HG02884 (cell line): ENCODE data around the gene TMEM196.

Experiments
- ATAC-seq: cut with Tn5 transposase; IDR thresholded peaks from one replicate; pipeline ENCODE4 v1.9.1; 2021; ENCODE audit warnings: mild to moderate bottlenecking, moderate library complexity; ENCODE audit not compliant: unreplicated experiment

TMEM196 gene

DNA sequence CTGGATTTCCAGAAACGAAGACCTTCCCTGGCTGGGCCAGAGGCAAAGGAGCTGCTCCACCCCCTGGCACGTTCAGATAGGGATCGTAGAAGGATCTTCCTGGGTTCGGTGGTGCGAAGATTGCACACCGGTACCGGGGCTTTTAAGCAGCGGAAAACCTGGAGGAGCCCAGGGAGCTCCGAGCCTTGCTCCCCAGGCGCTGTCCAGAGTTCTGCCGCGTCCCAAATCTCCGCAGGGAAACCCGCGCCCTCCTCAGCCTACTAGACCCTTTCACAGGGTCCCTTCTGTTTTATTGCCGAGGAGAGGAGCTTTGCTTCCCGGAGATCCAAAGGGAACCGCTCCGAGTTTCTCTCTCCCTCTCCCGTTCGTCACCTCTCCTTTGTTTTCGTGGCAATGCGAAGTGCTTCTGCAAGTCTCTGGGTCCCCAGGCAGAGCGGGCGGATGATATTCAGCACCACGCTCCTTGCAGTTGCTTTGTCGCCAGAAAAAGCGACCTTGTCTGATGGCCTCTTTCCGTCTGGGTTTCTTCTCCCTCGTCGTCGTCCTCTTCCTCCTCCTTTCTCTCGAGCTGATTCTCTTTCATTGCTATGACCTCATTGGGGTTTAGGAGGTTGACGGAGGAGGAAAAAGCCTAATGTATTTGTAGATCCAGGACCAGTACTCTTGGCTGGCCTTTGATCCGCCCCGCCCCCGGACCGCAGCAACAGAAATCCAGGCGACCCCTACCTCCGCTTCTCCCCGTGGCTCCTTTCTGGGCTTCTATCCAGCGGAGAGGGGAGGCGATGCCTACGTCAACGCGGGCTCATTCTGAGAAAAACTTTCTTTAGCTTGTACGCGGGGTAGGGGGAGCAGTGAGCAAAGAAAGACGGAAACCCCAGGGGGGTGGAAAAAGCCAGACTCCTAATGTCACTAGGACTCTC, at the start of gene TMEM196:
TSS of gene TMEM196 (minus strand) at position 777 of the 920 bp plus-strand sequence. CDS start 921 bp downstream, outside the sequence.
- no peak for ATAC-seq

DNA sequence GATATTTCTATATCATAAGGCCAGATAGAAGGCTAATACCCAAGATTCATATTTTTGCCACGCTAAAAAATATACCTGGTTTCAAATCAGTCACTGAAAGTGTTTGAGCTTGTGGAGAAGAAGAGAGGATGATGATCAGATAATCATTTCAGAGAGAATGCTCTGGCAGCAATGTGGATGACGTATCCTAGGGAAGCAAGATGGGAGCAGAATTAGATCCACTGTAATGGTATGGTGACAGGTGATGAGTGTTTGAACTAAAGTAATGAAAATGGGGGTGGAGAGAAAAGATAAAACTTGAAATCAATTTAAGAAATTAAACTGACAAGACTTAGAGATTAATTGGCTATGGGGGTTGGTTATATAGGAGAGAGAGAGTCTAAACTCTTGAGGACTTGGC, 42.7 kb upstream of the TMEM196 start:
- ATAC-seq, result no peak

DNA sequence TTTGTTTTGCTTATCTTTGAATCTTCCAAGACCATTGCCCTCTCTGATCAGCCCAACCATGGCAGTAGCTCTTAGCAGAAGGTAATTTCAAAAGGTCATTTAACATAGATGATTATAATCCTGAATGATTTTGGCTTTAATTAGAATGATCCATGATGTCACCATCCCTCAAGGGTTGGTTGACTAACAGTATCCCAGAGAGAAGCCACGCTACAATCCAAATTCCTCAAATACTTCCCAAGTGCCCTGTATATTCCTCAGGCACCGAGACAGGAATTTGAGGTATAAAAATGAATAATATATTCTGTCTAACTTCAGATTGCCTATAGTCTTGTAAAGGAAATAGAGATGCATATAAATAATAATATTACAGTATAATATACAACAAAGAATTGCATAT, 42.1 kb upstream of the TMEM196 start:
- no peak for ATAC-seq

DNA sequence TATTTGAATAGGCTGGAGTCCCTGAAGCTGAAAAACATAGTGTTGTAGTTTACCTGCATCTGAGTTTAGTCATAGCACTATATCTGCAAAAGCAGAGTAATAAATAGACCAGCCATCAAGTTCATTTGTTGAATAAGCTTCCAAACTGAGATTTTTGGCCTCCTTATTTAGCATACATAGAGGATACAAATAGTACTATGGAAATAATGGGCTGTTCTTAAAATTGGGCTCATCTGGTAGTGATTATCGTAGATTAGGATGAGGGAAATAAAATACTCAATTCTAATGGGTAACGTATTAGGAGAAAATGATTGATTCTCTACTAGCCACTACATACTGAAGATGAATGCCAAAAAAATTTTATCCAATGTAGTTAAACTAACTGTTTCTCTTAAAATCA, 41.4 kb upstream of the TMEM196 start:
- ATAC-seq, result no peak

DNA sequence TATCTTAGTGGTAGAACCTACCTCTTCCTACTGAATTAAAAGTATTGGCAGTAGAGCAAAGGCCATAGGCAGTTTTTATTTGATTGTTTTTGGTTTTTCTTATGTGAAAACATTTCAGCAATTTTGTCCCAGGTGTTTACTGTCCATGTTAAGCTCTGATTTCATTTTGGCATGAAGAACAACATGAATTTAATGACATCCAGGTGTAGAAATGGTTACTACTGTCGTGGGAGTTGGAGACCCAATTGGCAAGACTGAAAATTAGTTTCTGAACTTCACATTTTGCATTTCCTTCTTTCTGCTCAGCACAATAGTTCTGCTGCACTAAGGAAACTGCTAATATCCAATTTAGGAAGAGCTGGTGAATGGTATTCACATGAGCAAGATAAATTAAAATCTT, 38.0 kb upstream of the TMEM196 start:
- ATAC-seq, result no peak

DNA sequence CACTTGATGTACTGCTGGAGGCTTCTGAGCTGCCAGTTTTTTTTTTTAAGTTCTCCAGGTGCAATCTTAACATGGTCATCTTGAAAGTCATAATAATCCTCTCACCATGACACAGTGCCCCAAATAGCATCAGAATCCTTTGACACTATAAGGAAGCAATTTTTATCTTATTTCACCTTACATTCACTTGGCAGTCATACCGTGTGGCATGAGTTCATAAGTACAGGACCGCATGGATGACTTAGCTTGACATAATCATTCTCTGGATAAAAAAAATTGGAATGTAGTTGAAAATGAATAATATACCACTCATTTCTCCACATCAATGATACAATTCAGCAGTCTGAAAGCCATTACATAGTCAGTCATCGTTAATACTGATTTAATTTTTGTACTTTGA, 25.6 kb upstream of the TMEM196 start:
- ATAC-seq, result no peak

DNA sequence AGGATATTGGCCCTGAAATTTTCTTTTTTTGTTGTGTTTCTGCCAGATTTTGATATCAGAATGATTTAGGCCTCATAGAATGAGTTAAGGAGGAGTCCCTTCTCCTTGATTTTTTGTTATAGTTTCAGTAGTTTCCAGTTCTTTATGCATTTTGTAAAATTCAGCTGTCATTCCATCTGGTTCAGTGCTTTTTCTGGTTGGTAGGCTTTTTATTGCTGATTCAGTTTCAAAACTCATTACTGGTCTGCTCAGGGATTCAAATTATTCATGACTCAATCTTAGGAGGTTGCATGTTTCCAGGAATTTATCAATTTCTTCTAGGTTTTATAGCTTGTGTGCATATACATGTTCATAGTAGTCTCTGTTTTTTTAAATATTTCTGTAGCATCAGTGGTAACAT, 10.1 kb upstream of the TMEM196 start:
- ATAC-seq, result no peak

DNA sequence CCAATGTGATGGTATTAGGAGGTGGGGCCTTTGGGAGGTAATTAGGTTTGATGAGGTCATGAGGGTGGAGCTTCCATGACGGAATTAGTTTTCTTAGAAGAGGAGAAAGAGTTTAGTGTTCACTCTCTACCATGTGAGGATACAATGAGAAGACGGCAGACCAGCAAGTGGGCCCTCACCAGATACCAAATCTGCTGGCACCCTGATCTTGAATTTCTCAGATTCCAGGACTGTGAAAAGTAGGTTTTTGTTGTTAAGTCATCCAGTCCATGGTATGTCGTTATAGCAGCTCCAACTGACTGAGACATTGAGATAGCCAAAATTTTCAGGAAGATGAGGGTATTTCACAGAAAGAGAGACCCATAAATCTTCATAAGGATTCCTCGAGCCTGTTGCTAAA, 3.6 kb upstream of the TMEM196 start:
- ATAC-seq, result no peak

DNA sequence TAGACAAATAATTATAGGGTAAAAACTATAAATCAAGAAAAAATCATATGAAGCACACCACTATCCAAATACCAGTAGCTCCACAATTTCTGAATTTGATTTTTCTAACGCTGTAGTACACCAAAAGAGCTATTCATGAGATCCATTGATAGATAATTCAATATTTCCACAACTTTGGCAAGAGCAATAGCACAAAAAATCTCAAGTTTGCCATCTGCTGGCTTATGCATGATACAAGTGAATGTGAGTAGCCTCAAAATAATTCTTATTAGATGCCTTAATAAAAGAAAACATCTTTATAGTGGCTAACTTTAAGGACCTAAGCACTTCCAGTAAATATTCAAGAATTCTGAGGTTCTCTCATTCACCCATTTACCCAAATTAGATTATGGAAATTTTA, 2.2 kb upstream of the TMEM196 start:
- ATAC-seq, result no peak

DNA sequence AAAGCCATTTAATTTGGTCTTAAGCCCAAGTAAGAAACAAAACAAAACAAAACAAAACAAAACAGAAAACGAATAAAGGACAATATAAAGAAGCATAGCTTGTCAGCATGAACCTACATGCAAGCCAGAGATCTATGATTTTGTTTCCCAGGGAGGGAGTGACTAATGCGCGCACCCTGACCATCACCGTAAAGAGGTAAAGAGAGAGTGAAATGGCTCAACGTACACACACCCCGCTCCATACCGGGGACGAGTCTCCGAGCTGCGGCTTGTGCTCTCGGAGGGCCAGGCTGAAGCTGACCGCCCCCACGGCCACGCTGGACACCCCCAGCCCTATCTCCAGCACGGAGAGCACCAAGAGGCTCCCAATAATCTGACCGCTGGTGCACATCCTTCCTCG, 1.1 kb downstream of the TMEM196 start:
- ATAC-seq, result no peak

DNA sequence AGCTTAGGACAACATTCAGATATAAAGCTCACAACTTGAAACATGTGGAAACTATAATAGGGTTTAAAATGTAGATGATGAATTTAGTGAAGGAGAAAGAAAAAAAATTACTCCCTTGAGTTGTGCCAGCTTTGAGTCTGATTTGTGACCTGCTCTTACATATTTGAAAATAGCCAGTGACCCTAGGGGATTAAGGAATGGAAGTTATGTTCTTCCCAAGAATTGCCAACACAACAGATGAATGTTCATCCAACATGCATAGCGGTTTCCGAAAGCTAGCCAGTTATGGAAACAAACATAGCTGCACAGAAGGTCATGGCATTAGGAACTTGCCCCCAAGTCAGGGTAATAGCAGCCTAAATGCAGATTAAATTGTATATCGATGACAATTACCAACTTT, 10.8 kb downstream of the TMEM196 start:
- ATAC-seq, result no peak

DNA sequence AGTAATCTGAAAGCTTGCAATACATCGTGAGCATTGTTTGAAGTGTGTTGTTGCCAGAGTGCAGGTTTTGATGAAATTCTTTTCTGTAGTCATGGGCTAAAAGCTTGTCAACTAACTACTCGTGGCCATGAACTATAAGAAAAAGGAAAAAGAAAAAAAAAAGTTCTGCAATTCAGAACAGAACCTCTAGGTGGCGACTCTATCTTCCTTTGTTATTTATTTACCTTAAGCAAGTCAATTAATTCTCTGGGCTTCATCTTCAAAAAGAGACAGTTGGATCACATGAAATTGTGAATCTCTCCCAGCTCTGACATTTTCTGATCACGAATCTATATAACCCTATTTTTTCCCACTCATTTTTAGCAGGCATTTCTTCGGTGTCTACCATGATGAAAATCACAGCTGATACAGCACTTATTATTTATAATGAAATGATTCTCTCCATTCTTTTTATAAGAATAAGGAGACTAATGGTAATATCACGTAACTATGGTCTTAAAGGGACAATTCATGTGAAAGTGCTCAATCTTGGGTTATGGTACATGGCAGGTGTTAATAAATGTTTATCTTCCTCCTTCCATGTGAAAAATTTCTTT, 18.8 kb downstream of the TMEM196 start:
- no peak for ATAC-seq

DNA sequence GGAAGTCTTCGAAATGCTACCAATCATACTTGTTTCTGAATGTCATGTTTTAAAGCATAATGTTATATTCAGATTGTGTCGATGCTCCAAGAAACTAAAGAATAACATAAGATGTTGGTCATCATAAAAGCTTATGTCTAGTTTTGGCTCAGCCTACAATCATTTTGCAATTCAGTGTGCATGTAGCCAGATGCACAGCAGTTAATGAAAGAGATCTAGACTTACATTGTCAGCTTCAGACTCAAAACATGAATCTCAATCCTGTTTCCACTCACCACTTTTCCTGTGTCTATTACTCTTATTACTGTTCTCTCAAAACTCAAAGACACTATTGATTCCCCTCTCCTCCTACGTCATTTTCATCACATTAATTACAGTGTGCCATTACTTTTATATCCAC, 21.4 kb downstream of the TMEM196 start:
- ATAC-seq, result no peak

DNA sequence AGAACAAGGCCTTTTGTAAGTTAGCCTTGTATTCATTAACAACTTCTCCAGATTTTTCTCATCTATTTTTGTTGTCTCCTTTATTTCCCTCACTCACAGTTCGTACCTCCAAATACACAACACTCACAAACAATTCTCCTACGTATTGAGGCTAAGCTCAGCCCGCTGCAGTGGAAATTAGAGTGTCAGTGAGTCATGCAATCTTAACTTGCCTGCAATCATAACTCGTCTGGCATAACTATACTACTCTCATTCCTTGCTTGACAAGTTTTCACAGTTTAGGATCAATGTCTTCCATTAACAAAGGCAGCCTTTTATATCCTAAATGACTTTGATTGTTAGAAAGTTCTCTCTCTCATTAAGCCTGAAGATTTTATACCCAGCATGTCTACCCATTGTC, 23.8 kb downstream of the TMEM196 start:
- ATAC-seq, result no peak

DNA sequence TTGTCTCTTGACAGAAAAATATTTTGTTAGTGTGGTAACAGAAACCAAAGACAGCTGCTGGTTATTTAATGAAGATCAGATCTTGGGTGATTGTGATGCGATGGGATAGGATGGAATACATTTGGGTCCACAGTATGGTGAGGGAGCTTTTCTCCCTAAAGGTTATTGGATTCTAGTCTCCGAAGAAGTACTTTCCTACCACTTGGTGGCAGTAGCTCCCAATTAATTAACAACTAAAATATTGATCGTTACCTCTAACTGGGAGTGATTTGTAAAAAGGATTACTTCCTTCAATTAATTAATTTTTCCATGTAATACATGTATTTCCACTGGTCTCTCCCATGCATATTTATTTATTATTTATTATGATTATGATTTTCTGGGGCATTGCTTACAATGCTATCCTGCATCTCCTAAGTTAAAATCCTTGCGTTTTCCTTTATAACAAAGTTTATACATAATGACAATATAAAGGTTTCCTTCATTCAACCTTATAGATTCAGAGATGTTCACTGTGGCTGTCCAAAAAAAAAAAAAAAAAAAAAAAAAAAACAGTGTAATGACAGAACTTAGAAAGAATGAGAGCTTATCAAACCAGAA, 25.6 kb downstream of the TMEM196 start:
- ATAC-seq, result peak; percentile 64

DNA sequence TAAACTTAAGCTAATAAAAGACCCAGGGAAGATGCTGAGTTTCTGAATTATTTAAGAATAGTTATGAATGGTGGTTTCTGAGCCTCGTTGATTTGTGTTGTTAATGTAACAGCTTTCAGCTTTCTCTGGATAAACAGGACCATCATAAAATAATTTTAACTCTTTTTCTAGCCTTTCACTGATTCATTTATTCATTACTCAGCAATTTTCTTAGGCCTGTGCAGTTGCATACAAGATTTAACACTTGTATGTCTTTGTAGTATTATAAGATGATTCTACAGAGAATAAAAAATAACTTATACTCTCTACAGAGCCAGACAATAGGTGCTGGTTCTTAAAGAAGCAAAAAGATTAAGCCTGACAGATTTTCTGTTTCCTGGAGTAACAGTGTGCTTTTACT, 29.3 kb downstream of the TMEM196 start:
- no peak for ATAC-seq

DNA sequence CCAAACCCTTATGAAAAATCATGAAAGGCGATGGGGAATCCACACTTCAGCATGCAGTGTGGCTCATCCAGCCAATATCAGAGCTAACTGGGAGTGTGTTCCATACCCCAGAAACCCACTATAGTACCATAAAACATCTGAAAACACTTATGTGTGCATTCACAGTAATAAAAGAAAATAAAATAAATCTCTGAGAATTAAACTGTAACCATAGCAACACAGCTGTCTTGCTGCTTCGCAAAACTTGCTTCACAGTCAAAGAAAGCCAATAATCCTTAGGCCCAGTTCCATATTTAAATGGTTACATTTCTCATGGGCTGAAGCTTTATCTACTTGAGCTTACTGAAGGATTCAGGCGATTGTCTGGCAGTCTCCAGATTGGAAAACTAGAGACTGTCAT, 44.7 kb downstream of the TMEM196 start:
- ATAC-seq, result no peak

DNA sequence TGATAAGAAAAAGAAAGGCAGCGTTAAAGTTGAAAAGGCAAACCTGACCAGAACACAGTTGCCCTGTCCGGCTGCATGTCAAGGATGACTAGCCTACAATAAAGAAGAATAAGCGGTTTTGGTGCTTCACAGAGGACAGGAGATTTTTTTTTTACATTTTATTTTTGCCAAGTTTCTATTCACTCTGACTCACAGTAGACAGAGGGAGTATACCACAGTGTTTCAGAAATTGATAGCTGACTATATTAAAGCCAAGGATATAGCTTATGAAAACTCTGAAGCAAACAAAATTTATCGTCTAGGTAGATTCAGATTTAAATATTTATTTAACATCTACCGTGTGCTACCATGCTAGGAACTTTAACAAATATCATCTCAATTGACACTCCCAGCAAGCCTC, 47.6 kb downstream of the TMEM196 start:
- no peak for ATAC-seq

DNA sequence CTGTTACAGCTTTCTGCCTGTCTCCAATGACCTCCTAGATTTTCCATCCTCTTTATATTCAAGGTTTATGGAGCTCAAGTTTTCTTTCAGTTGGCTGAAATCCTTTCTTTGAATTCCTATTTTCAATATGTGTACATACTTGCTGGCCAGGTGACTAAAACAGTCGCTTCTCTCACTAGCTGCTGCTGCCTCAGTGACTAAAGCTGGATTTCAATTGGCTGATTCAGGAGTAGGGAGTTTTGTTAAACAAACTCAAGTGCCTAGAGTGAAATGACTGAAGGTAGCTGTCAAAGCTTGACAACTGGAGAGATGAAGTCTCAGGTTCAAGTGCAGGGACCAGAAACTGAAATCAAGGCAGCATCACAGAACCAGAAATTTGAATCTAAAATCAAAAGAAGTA, 57.9 kb downstream of the TMEM196 start:
- no peak for ATAC-seq

DNA sequence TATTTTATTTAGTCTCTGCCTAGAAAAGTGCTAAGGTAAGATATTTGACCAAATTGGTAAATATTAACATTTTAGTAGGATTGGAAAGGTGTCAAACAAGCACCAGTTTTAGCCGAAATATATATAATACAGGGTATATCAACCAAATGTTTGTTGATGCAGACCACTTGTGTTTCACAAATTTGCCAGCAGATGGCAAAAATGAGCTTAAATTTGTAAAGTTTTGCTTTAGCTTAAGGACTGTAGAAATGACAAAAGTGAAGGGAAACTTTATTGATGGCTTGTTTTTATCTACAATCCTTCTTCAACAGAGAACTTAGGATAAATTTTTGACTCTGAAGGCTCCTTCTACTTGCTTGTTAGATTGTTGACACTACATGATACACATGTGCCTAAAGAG, 59.7 kb downstream of the TMEM196 start:
- ATAC-seq, result no peak

DNA sequence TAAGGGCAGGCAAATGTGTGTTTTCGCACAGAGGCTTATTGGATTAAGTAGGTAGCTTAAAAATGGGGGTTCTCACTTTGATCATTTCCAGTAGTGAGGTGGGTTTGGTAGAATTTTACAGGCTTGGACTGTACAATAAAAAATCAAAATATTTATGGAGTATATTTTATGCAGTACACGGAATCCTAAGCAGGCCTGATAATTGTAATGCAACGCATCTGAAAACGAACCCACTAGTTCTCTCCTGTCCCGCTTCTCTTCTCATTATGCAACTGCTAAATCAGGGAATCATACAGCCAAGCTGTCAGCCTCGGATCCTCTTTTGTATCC, 64.2 kb downstream of the TMEM196 start:
- no peak for ATAC-seq
